ENCODE measurements around the gene CAPN14.

The CAPN14 gene

DNA sequence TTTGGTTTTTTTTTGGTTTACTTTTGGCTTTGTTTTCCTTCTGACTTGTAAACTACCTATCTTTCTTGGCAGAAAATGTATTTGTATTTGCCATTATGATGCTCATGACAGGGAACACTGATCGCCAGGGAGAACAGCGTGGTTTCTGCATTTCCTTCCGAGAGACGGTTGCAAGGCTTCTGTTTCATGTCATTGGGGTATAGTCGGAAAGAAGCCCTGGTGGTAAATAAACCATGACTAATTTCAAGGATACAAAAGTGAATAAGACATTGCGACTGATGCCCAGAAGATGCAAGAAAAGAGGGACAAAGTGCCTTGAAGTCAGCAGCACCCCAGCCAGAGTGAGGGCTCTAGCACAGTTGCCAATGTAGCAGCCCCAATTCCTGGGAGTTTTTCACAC, 4.2 kb upstream of the CAPN14 start:
- DNase-seq (ENCODE audit: low read depth) = no peak
- TF ChIP-seq, protein P1, sequence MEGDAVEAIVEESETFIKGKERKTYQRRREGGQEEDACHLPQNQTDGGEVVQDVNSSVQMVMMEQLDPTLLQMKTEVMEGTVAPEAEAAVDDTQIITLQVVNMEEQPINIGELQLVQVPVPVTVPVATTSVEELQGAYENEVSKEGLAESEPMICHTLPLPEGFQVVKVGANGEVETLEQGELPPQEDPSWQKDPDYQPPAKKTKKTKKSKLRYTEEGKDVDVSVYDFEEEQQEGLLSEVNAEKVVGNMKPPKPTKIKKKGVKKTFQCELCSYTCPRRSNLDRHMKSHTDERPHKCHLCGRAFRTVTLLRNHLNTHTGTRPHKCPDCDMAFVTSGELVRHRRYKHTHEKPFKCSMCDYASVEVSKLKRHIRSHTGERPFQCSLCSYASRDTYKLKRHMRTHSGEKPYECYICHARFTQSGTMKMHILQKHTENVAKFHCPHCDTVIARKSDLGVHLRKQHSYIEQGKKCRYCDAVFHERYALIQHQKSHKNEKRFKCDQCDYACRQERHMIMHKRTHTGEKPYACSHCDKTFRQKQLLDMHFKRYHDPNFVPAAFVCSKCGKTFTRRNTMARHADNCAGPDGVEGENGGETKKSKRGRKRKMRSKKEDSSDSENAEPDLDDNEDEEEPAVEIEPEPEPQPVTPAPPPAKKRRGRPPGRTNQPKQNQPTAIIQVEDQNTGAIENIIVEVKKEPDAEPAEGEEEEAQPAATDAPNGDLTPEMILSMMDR (conservative IDR thresholded peaks at IDR 0.05; ENCODE audit: control insufficient read depth, insufficient read depth, low read depth, low read length) = no peak
- H3K4me3 ChIP-seq (ENCODE audit: control insufficient read depth, low read depth, low read length) = no peak overlapping the region

DNA sequence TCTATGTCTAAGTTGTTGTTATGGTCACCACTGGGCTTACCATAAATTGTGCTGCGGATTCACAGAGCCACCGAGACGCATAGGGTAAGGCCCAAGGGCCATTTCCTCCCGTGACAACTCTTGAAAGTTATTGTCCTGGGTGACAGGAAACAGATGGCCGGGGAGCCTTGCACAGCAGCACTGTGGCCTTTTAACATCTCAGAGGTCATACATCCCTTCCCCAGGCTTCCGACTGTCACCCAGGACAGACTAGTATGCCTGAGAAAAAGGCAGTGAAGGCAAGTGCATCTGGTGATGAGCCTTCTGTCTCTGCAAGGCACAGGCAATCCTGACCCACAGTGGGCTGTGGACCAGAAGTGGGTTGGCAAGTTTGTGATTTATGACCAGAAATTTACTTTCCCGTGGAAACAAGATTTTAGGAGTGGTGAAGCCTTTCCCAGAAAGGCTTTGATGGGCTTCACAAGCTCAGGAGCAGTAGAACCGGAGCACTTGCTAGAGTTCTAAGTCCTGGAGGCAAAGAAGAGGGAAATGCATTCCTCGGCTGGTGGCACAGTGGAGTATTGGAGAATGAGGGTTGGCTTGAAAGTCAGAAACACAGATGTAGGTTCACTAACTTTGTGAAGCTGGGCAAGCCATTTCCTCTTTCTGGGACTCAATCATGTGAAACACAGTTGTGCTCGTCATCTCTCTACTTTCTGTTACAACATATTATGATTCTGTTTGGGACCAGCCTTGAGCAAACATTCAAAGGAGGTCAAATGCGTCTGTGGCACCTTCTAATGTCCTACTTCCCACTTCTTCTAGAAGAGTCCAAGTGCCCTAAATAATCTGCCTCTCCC, 2.0 kb upstream of the CAPN14 start:
- DNase-seq (ENCODE audit: low read depth) = no peak
- no peak overlapping the region for H3K4me3 ChIP-seq (ENCODE audit: control insufficient read depth, low read depth, low read length)
- TF ChIP-seq, protein P1 (conservative IDR thresholded peaks at IDR 0.05; ENCODE audit: control insufficient read depth, insufficient read depth, low read depth, low read length) = no peak

- no peak overlapping the region for H3K4me3 ChIP-seq (ENCODE audit: control insufficient read depth, low read depth, low read length)
- no peak for DNase-seq (ENCODE audit: low read depth)
- TF ChIP-seq, protein P1 (conservative IDR thresholded peaks at IDR 0.05; ENCODE audit: control insufficient read depth, insufficient read depth, low read depth, low read length) = no peak
These were observed 581 bp downstream of the CAPN14 start for GRCh38 chr2:31216734-31217133.

DNA sequence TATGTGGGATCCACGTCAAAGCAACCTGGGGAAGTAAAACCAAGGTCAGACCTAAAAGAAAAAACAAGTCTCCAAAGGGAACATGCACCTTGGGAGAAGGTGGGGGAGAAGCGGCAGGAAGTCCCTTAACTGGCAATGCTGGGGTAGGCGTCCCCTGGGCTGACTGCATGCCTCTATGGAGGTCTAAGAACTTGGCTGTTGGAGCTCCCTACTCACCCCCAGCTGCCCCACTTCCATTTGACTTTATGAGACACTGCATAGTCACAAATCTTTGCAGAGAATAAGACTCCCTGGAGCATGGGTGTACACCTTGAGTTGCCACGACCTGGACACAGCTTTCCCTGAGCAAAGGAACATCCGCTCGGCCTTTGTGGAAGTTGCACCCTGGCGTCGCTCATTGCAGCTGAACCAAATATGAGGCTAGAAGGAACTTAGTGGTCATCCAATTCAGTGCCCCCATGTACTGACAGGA, 2.8 kb downstream of the CAPN14 start:
- no peak for DNase-seq (ENCODE audit: low read depth)
- TF ChIP-seq, protein P1 (conservative IDR thresholded peaks at IDR 0.05; ENCODE audit: control insufficient read depth, insufficient read depth, low read depth, low read length) = no peak
- no peak overlapping the region for H3K4me3 ChIP-seq (ENCODE audit: control insufficient read depth, low read depth, low read length)

- TF ChIP-seq, protein P1 (conservative IDR thresholded peaks at IDR 0.05; ENCODE audit: control insufficient read depth, insufficient read depth, low read depth, low read length) = no peak
- DNase-seq (ENCODE audit: low read depth) = no peak
- no peak overlapping the region for H3K4me3 ChIP-seq (ENCODE audit: control insufficient read depth, low read depth, low read length)
These were observed 3.5 kb downstream of the CAPN14 start for GRCh38 chr2:31213601-31214443.

DNA sequence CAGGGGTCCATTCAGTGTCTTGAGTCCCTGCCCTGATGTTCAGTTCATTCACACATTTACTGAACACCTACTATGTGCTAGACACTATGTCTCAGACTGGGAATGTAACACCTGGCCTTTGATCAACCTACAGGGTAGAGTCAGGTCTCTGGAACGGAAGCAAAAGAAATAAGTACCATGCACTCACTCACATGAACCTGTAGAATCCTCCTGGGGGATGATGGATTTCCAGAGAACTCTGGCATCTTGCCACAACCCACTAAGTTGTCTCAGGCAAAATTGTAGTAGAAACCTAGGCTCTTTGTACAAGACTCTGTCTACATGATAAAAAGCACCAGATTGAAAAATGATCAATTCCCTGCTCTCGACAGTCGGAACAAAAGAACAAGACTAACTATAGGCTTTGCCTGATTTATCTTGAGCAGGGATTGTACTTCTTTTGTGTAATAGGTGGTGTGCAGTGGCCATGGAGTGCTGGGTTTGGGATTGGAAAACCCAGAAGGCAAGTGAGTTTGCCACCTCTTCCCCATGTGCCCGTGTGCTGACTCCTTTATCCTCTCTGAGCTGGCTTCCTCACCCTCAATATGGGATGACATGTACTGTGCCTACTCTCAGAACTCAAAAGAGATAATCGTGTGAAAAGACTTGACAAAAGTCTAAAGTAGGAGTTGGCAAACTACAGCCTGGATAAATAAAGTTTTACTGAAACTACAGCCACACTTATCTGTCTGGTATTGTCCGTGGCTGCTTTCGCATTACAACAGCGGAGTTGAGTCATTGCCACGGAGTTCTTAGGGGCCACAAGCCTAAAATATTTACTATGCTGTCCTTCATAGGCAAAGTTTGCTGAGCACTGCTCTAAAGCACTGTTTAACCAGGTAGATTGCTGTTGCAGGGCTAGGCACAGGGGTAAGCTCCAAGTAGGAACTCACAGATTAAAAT, 4.4 kb downstream of the CAPN14 start:
- TF ChIP-seq, protein P1 (conservative IDR thresholded peaks at IDR 0.05; ENCODE audit: control insufficient read depth, insufficient read depth, low read depth, low read length) = no peak
- no peak for DNase-seq (ENCODE audit: low read depth)
- no peak overlapping the region for H3K4me3 ChIP-seq (ENCODE audit: control insufficient read depth, low read depth, low read length)

All from fibroblast of mammary gland (primary cell).